ENCODE results near the gene C19orf81.

Gene C19orf81

DNA sequence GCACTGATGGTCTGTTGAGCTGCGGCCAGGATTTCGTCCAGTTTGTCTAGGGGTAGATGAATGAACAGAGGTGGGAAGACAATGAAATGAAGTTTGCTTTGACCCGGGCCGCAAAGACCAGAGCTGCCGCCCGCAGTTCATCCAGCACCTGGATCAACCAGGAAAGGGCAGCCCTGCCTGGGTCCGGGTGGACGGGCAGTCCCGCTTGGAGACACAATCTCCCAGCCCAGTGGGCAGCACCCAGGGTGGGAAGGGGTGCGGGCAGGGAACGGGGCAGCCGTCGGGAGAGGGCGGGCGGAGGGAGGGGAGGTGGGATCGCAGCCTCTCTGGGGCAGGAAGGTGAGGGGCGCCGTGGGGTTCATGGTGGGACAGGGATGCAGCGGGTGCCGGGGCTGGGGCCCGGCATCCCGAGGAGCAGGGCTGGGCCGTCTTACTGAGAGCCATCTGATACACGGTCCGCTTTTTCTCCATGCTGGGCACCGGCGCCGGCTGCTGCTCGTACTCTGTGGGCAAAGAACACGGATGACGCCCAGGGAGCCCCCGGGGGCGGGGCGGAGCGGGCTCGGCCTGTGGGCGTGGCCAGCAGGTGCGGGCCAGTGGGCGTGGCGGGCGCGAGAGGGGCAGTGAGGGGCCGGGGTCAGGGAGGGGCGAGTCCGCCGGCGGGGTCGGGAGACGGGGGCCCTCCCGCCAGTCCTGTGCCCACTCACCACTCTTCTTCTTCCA is 37.2 kb downstream of the C19orf81 start:
- no peak for DNase-seq

DNA sequence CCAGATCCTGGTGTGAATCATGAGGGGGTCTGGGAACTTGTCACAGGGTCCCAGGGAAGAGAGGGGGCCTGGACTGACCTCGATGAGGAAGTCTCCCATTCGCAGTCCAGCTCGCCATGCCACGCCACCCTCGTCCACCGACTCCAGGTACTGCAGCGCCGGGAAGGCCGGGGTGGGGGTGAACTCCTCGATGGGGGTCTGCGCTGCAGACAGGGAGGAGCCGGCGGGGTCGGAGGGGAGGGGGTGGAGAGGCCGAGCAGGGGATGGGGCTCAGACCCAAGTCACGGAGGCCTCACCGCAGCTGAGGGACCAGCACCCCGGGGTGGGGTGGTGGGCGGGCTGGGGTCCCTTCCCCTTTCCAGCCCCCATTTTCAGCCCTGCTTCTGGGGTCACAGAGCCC is 39.5 kb downstream of the C19orf81 start:
- no peak for DNase-seq

- DNase-seq = no peak
These were observed 41.2 kb downstream of the C19orf81 start for GRCh38 chr19:50690439-50690838.

DNA sequence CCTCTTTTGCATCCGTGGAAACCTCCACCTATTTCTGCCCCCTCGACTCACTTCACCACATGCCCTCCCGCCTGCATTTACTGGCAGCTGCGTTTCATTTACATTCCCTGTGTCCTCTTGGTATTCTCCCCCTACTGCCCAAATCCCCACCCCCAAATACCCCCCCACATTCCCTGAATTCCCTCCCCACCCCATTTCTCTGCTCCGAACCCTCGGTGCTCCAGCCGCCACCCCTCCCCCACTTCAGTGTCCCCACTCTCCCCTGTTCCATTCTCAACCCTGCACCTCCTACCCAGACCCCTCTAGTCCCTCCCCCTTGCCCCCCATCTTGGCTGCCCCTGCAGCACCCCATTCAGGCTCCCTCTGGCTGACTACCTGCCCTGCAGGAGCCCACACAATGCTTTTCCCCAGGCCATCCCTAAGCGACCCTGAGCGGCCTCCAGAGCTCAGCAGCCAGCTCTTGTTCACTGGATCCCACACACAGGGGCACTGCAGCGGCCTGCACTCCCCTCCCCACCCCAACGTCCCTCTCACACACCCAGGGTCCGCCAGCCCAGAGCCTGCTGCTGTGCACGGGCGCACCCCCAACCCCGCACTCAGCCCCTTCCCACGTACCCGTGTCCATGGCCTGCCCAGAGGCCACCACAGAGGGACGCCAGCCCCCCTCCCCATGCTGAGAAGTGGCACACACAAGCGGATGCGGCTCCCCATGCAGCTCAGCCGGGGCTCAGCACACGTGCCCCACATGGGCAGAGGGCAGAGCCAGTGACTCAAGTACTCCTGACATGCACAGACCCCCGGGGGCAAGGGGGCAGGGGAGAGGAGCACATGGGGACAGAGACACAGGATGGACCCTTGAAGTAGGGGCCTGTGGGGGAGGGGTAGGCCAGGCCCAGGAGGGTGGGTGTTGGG is 44.1 kb downstream of the C19orf81 start:
- DNase-seq = no peak

GRCh38 chr19:50694815-50695145 is 45.5 kb downstream of the C19orf81 start:
- no peak for DNase-seq

DNA sequence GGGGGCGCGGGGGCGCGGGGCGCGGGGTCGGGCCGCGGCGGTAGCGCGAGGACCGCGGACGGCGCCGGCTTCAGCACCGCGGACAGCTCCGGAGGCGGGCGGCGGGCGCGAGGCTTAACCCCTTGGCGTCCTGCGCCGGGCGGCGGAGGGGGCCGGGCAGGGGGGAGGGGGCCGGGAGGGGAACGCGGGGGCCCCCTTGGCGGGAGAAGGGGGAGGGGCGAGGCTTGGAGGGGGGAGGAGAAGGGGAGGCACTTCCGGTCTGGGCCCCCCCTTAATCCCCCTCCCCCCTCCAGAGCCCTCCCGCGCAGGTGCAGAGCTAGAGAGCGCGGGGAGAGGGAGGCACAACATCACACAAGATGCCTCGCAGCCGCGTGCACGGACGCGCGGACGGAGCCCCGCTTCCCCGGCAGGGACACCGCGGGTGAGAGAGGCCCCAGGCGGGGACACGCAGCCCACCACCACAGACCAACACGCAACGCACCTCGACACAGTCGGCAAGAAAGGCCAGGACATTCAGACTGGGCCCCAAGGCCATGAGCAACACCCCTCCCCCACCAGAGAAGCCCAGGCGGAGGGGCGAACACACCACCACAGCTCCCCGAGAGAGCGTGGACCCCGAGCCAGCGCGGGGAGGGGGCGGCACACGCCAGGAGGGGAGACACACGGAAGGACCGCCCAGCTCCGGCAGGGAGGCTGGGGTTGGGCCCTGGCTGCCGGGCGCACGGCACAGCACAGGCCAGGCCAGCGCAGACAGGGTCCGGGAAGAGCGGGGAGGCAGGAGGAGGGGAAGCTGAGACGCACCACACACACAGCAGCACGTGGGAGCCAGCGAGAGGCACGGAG is 46.2 kb downstream of the C19orf81 start:
- DNase-seq = no peak

DNA sequence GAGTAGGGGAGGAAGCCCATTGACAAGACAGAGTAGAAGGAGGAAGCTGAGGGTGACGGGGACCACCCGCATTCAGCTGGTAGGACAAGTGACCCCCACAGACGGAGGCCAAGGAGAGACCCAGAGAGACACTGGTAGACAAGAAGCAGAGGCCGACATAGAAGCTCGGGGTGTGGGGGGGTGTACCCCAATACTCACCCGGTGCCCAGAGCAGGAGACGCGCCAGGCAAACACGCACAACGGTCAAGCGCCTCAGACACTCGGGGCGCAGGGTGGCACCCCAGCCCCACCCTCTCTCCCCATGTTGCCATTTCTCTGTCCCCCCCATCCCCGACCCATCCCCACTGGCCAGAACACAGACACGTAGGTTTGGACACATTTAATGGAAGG is 46.8 kb downstream of the C19orf81 start:
- no peak for DNase-seq

GRCh38 chr19:50697414-50698124 is 48.3 kb downstream of the C19orf81 start:
- no peak for DNase-seq

GRCh38 chr19:50701367-50701985 is 52.2 kb downstream of the C19orf81 start:
- no peak for DNase-seq

- no peak for DNase-seq
These were observed 53.1 kb downstream of the C19orf81 start for GRCh38 chr19:50702158-50702870.

DNA sequence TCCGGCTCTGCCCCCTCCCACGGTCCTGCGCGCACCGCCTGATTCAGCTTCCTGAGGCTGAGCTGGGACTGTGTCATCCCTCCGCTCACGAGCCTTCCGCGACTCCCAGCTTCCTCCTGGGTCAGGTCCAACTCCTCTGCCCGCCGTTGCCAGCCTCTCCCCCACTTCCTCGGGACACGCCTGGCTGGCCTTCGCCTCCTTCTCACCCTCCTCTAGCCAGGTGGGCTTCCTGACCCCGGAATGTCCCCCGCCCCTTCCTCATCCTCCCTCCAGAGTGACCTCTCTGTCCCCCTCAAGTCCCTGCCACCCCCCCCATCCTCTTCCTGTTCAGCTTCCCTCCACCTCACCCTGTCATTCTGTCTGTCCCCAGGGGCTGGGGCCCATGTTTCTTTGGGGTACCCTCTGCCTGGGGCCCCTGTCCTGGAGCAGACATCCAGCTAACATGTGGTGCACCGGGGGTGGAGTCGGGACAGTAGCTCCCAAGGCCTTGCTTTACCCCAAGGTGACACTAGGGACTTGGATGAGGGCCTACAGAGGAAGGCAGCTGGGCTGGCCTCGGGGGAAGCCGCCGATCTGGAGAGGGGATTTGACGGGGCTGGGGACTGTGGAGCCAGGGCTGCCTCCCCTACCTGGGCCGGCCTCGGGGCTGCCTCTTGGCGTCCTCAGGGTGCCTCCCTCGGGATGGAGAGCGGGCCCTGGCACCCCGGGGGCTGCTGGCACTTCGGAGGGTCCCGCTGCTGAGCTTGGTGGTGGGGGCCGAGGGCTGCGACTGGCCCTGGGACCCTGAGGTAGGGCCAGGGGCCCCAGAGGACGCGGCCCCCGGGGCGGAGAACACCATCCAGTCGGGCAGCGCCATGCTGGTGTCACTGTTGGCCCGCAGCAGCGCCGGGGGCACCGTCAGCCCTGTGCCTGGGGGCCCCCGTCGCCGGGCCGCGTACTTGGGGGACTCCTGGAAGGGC is 53.9 kb downstream of the C19orf81 start:
- no peak for DNase-seq

DNA sequence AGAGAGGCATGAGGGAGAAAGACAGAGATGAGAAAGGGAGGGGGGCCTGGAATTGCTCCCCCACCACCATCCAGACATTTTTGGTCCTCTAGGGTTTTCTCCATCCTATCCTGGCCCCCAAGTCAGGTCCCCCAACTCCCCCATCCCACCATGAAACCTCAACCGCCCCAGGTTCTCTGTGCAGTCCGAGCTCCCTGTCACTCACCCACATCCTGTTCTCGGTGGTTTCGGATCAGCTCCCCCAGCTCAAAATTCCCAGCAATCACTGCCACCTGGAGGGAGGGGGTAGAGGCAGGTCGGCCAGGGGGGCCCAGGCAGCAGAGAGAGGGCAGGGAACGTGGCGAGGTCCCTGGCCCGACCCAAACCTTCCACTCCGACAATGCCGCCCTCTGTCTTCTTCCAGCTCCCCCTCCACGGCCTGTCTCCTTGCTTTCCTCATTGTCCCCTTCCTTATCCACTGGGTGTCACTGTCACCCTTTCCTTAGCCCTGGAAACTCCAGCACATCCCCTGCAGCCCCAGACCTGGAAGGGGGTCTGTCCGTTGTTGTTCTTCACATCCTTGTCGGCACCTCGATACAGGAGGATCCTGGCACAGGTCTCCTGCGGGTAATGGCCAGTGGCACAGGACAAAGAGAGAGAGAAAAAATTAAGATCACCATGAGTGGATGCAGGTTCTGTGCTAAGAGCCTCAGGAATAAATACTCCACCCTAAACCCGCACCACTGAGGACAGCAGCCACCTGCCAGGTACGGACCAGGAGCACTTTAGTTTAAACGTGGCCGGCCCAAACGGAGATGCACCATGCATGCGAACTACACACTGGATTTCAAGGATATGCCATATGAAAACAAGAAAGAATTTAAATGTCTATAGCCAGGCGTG is 54.9 kb downstream of the C19orf81 start:
- no peak for DNase-seq

DNA sequence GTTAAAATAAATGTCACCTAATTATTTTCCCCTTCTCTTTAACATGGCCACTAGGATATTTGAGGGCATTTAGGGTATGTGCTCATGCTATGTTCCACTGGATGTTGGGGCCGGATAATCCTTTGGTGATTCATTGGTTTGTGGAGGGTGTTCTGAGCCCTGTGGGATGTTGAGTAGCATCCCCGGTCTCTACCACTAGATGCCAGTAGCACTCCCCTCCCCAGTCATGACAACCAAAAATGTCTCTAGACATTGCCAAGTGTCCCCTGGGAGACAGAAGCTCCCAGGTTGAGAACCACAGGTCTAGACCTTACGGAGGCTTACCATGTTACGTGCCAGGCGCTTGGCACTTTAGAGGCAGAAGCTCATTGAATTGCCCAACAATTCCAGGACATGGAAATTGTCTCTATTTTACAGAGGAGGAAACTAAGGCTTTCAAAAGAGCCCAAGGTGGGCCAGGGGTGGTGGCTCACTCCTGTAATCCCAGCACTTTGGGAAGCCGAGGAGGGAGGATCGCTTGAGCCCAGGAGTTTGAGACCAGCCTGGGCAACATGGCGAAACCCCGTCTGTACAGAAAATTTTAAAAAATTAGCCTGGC is 56.3 kb downstream of the C19orf81 start:
- peak; percentile 38 for DNase-seq

DNA sequence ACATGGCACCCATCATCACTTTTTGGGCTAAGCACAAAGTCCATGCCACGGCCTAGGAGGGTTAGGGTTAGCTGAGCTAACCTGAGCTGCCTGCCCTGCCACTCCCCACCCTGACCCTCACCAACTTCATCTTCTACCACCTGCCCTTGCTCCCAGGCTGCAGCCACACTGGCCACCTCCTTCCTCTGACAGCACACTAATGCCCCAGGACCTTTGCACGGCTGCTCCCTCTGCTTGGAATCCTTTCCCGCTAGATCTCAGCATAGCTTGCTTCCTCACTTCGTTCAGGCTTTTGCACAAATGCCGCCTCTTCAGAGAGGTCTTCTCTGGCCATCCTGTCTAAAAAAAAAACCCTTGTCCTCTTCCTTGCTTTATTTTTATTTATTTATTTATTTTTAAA is 57.1 kb downstream of the C19orf81 start:
- no peak for DNase-seq

DNA sequence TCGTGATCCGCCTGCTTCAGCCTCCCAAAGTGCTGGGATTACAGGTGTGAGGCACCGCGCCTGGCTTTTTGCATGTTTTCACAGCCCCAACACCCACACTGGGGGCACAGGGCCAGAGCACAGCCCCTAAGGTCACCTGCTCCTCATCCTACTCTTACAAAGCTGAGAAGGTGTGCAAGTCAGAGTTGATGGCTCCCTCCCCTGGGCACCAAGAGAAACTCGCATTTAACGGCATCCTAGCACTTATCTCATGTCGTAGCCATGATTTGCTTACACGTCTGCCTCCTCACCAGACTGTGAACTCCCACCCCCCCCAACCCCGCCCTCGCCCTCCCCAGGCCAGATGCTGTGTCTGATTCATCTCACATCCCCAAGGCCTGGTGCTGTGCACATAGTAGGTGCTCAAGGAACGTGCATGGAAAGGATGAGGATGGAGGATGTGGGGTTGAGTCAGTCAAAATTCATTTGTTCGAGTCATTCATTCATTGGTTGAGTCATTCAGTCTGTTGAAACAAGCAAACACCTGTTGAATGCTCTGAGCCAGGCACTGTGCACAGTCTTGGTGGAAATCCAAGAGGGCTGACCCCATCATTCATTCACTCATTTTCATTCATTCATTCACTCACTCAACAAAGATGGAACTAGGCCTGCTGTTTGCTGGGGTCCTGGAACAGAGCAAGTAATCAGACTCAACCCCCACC is 59.1 kb downstream of the C19orf81 start:
- no peak for DNase-seq
